WTC11 (cell line): ENCODE results near the gene REEP2. TPM values are rescaled to one million over a fixed set of nuclear protein-coding genes. Genes with fewer than 3 reads are reported as not detected.

Experiments
- ATAC-seq: fragments of 200-7000 bp; cut with Tn5 transposase; 2 replicates; pipeline ENCODE4 v1.10.0; 2021; ENCODE audit warnings: mild to moderate bottlenecking, moderate library complexity
- CTCF ChIA-PET: fragments of 300-600 bp; sonication (Branson Sonifier 250); formaldehyde crosslinking; loops from one replicate; lab custom pipeline; 2021; ENCODE audit warnings: antibody characterized with exemption; lab: Charles Lee
- POLR2A ChIA-PET: fragments of 350-600 bp; sonication (Branson Sonifier 250); formaldehyde crosslinking; loops from one replicate; lab custom pipeline; 2021; ENCODE audit warnings: antibody characterized with exemption; lab: Charles Lee
- DNase-seq: peaks from one replicate; pipeline ENCODE4 v3.0.0; 2021; ENCODE audit warnings: low spot score
- H3K27ac Mint-ChIP-seq: 2 replicates; pipeline ENCODE4 v1.8.0; 2021; ENCODE audit warnings: mixed read lengths
- H3K27me3 Mint-ChIP-seq: 2 replicates; pipeline ENCODE4 v1.8.0; 2021; ENCODE audit warnings: low read depth, mild to moderate bottlenecking, moderate library complexity, mixed read lengths
- H3K36me3 Mint-ChIP-seq: 2 replicates; pipeline ENCODE4 v1.8.0; 2021; ENCODE audit warnings: mixed read lengths
- H3K4me1 Mint-ChIP-seq: 2 replicates; pipeline ENCODE4 v1.8.0; 2022; ENCODE audit warnings: mixed read lengths
- H3K4me3 Mint-ChIP-seq: 2 replicates; pipeline ENCODE4 v1.8.0; 2021; ENCODE audit warnings: mild to moderate bottlenecking, moderate library complexity, mixed read lengths
- H3K9me3 Mint-ChIP-seq: 2 replicates; pipeline ENCODE4 v1.8.0; 2021; ENCODE audit warnings: mixed read lengths
- ATF1 ChIP-seq: sonication (generic); formaldehyde crosslinking; IDR thresholded peaks from 2 replicates; pipeline ENCODE4 v1.8.1; 2023; ENCODE audit warnings: mild to moderate bottlenecking, moderate library complexity, missing genetic modification reagents
- E2F1 ChIP-seq: sonication (generic); formaldehyde crosslinking; IDR thresholded peaks from 2 replicates; pipeline ENCODE4 v1.8.0; 2022; ENCODE audit warnings: mild to moderate bottlenecking, missing genetic modification reagents
- ELF4 ChIP-seq: sonication (generic); formaldehyde crosslinking; IDR thresholded peaks from 2 replicates; pipeline ENCODE4 v1.8.1; 2022; ENCODE audit warnings: low read depth, mild to moderate bottlenecking, moderate library complexity, missing genetic modification reagents
- EMX1 ChIP-seq: fragments of 250-450 bp; sonication (Bioruptor Pico); IDR thresholded peaks from 2 replicates; pipeline ENCODE4 v1.8.0; 2021; ENCODE audit warnings: mild to moderate bottlenecking
- ERG ChIP-seq: fragments of 250-450 bp; sonication (Bioruptor Pico); IDR thresholded peaks from 2 replicates; pipeline ENCODE4 v1.8.0; 2021; ENCODE audit warnings: mild to moderate bottlenecking
- GABPB1 ChIP-seq: sonication (generic); formaldehyde crosslinking; IDR thresholded peaks from 2 replicates; pipeline ENCODE4 v1.8.1; 2023; ENCODE audit warnings: mild to moderate bottlenecking, missing genetic modification reagents
- HMGA2 ChIP-seq: fragments of 250-450 bp; sonication (Bioruptor Pico); IDR thresholded peaks from 2 replicates; pipeline ENCODE4 v1.4.0; 2021; ENCODE audit warnings: mild to moderate bottlenecking, moderate library complexity
- HMGXB4 ChIP-seq: sonication (generic); formaldehyde crosslinking; IDR thresholded peaks from 2 replicates; pipeline ENCODE4 v1.8.1; 2023; ENCODE audit warnings: mild to moderate bottlenecking, moderate library complexity, missing genetic modification reagents
- IRF1 ChIP-seq: sonication (generic); formaldehyde crosslinking; IDR thresholded peaks from 2 replicates; pipeline ENCODE4 v1.8.0; 2023; ENCODE audit warnings: missing genetic modification reagents
- IRF2 ChIP-seq: sonication (generic); formaldehyde crosslinking; IDR thresholded peaks from 2 replicates; pipeline ENCODE4 v1.8.0; 2022; ENCODE audit warnings: low read depth, missing genetic modification reagents, borderline replicate concordance
- MAX ChIP-seq: sonication (generic); formaldehyde crosslinking; IDR thresholded peaks from 2 replicates; pipeline ENCODE4 v1.8.0; 2022; ENCODE audit warnings: mild to moderate bottlenecking, missing genetic modification reagents
- MLX ChIP-seq: sonication (generic); formaldehyde crosslinking; IDR thresholded peaks from 2 replicates; pipeline ENCODE4 v1.8.1; 2023; ENCODE audit warnings: mild to moderate bottlenecking, missing genetic modification reagents, moderate library complexity
- NFATC4 ChIP-seq: fragments of 250-450 bp; sonication (Bioruptor Pico); IDR thresholded peaks from 2 replicates; pipeline ENCODE4 v1.9.0; 2021; ENCODE audit warnings: mild to moderate bottlenecking
- OVOL2 ChIP-seq: fragments of 250-450 bp; sonication (Bioruptor Pico); IDR thresholded peaks from 2 replicates; pipeline ENCODE4 v1.9.0; 2021; ENCODE audit warnings: mild to moderate bottlenecking, borderline replicate concordance
- SOX15 ChIP-seq: fragments of 250-450 bp; sonication (Bioruptor Pico); IDR thresholded peaks from 2 replicates; pipeline ENCODE4 v1.9.0; 2021; ENCODE audit warnings: mild to moderate bottlenecking
- SP1 ChIP-seq: sonication (generic); formaldehyde crosslinking; conservative IDR thresholded peaks from 2 replicates; pipeline ENCODE4 v1.8.1; 2022; ENCODE audit warnings: missing genetic modification reagents
- USF1 ChIP-seq: sonication (generic); formaldehyde crosslinking; IDR thresholded peaks from 2 replicates; pipeline ENCODE4 v1.8.0; 2022; ENCODE audit warnings: mild to moderate bottlenecking, missing genetic modification reagents
- ZBTB21 ChIP-seq: sonication (generic); formaldehyde crosslinking; IDR thresholded peaks from 2 replicates; pipeline ENCODE4 v1.8.1; 2023; ENCODE audit warnings: mild to moderate bottlenecking, missing genetic modification reagents, borderline replicate concordance
- ZMAT4 ChIP-seq: fragments of 250-450 bp; sonication (Bioruptor Pico); IDR thresholded peaks from 2 replicates; pipeline ENCODE4 v1.9.0; 2021; ENCODE audit warnings: mild to moderate bottlenecking
- ZNF281 ChIP-seq: sonication (generic); formaldehyde crosslinking; IDR thresholded peaks from 2 replicates; pipeline ENCODE4 v1.8.0; 2023; ENCODE audit warnings: mild to moderate bottlenecking, missing genetic modification reagents
- ZNF423 ChIP-seq: fragments of 250-450 bp; sonication (Bioruptor Pico); IDR thresholded peaks from 2 replicates; pipeline ENCODE4 v2.1.2; 2022; ENCODE audit warnings: mild to moderate bottlenecking, moderate library complexity
- ZNF671 ChIP-seq: fragments of 250-450 bp; sonication (Bioruptor Pico); IDR thresholded peaks from 2 replicates; pipeline ENCODE4 v1.8.0; 2021; ENCODE audit warnings: mild to moderate bottlenecking
- total RNA-seq: library from RNA; stranded (reverse); gene quantifications from 3 replicates; pipeline ENCODE4 v1.2.3, GENCODE V29; 2021

The REEP2 gene
- total RNA-seq, 1 experiment from 2014 or later, result 51.1 TPM

GRCh38 chr5:138482638-138483037, 43.8 kb downstream of the REEP2 start (continued):
- TF ChIP-seq ERG (CRISPR knock-in tag), result no peak
- no peak for TF ChIP-seq USF1 (CRISPR knock-in tag)
- TF ChIP-seq MAX (CRISPR knock-in tag), result no peak
- no peak for TF ChIP-seq NFATC4 (CRISPR knock-in tag)
- no peak for TF ChIP-seq OVOL2
- no peak for TF ChIP-seq ZNF671
- no peak for TF ChIP-seq IRF1 (CRISPR knock-in tag)
- no peak for TF ChIP-seq E2F1 (CRISPR knock-in tag)
- TF ChIP-seq ELF4, result no peak
- no peak for TF ChIP-seq SOX15 (CRISPR knock-in tag)
- TF ChIP-seq HMGXB4 (CRISPR knock-in tag), result no peak
- no peak for TF ChIP-seq SP1 (CRISPR knock-in tag)
- no peak for TF ChIP-seq ATF1

- Mint-ChIP-seq H3K4me1 (peaks cover 20% of the 10 kb centered on the region), H3K9me3 (no peaks in the 10 kb centered on the region), H3K36me3 (no peaks in the 10 kb centered on the region), H3K4me3 (no peak overlapping the region), H3K27ac (no peak overlapping the region), H3K27me3 (peaks cover 39% of the 10 kb centered on the region)
- DNase-seq (no peak), ATAC-seq (no peak)
- ChIA-PET CTCF (interaction anchor here (2.2 to 2.6 kb wide), 2 partner anchors 15 kb away, joined by 10 read pairs; no protein-coding TSS in a partner anchor), POLR2A (no interaction called here)
- TF ChIP-seq ZNF281 (no peak), GABPB1 (CRISPR knock-in tag) (no peak), ZNF423 (CRISPR knock-in tag) (no peak), ATF1 (no peak)
These were observed 49.7 kb downstream of the REEP2 start for GRCh38 chr5:138488481-138488945.

GRCh38 chr5:138489683-138490061, 50.8 kb downstream of the REEP2 start:
- no peak overlapping the region for H3K4me3 Mint-ChIP-seq
- ChIA-PET POLR2A (interaction anchor here (1.3 kb wide), 1 partner anchor 24 kb away, joined by 3 read pairs; the partner anchor contains the start of gene EGR1), CTCF (interaction anchor here (1.1 to 2.6 kb wide), 3 partner anchors 14 to 57 kb away, joined by 3 to 10 read pairs (median 5); partner anchors contain the start of gene EGR1)
- peaks cover 39% of the 10 kb centered on the region for H3K27me3 Mint-ChIP-seq
- DNase-seq (no peak), ATAC-seq (no peak)
- H3K36me3 Mint-ChIP-seq, result no peaks in the 10 kb centered on the region
- peaks cover 25% of the 10 kb centered on the region for H3K4me1 Mint-ChIP-seq
- no peak overlapping the region for H3K27ac Mint-ChIP-seq
- H3K9me3 Mint-ChIP-seq, result no peaks in the 10 kb centered on the region
- TF ChIP-seq HMGA2 (CRISPR knock-in tag) (no peak), EMX1 (CRISPR knock-in tag) (no peak), ZMAT4 (CRISPR knock-in tag) (no peak), MLX (CRISPR knock-in tag) (no peak), IRF1 (CRISPR knock-in tag) (no peak), ZBTB21 (CRISPR knock-in tag) (no peak), ZNF423 (CRISPR knock-in tag) (no peak), IRF2 (no peak)
